ENCODE results near the gene INPP4B.

DNA sequence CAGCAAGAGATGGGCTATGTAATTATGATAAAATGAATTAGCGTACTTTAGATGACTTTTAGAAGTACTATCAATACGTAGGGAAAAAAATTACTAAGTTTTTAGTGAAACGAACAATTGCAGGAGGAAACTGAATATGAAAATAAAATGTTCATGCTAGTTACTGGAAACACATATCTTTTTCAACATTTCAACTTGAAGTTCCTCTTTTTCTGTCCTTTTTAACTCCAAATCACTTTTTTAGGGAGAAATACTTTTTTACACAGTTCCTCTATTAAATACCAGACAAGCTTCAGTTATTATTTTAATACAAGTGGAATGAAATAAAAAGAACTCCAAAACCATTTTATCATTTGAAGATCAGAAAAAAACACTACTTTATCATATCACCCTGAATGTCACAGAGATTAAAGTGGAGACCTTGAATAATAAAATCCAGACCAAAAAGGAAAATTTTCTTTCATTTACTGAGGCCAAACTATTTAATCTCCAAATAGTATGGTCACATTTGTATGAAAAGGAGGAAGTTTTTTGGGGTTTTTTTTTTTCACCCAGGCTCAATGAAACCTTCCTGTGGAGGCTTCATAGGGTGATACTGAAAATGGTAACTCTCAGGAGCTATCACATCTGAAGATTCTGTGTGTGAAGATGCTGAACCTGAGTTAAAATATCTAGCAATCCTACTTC is 306.2 kb downstream of the INPP4B start:
- TF ChIP-seq EZH2 (IDR thresholded peaks at IDR 0.05; ENCODE audit: low read length, missing control alignments): no peak
- no peak for TF ChIP-seq CTCF (conservative IDR thresholded peaks at IDR 0.05 in 1 of 2, IDR thresholded peaks at IDR 0.05 in 1 of 2; ENCODE audit: low read depth in 1 of 2, low read length in 2 of 2)

Measured in fibroblast of lung (primary cell).